Sigmoid colon (tissue), 4 donors: ENCODE measurements around the gene MAD2L2.

Experiments used
- CTCF ChIP-seq, 4 experiments: fragments of 450-650 bp in 3 of 4; fragments of 200-600 bp in 1 of 4; IDR thresholded peaks; one replicate each; pipeline ENCODE4 v1.5.1; 2016 to 2019; ENCODE audit warnings: antibody characterized with exemption in 4 of 4, mild to moderate bottlenecking in 3 of 4, moderate library complexity in 2 of 4
- EP300 ChIP-seq, 4 donors: sonication (generic); formaldehyde crosslinking; IDR thresholded peaks; one replicate each; pipeline ENCODE4 v1.6.1; 2017; ENCODE audit warnings: antibody characterized with exemption in 4 of 4
- POLR2A ChIP-seq, 2 donors: fragments of 450-650 bp; IDR thresholded peaks; one replicate each; pipeline ENCODE4 v1.6.1; 2016; ENCODE audit warnings: antibody characterized with exemption in 2 of 2, mild to moderate bottlenecking in 2 of 2, moderate library complexity in 2 of 2
- POLR2AphosphoS5 ChIP-seq, 4 donors: sonication (generic); formaldehyde crosslinking; IDR thresholded peaks; one replicate each; pipeline ENCODE4 v1.6.1; 2017; ENCODE audit warnings: antibody characterized with exemption in 4 of 4

- no peak for TF ChIP-seq CTCF (IDR thresholded peaks at IDR 0.05)
- no peak for TF ChIP-seq EP300 (IDR thresholded peaks at IDR 0.05)
- TF ChIP-seq POLR2AphosphoS5 (IDR thresholded peaks at IDR 0.05), result no peak
- TF ChIP-seq POLR2A (IDR thresholded peaks at IDR 0.05), result no peak
Observed at GRCh38 chr1:11671544-11672286, 9.2 kb downstream of the MAD2L2 start.
